ENCODE results near the gene ANXA2. TPM values are rescaled to one million over a fixed set of nuclear protein-coding genes. Genes with fewer than 3 reads are reported as not detected.

Gene ANXA2
- total RNA-seq, 1 experiment from 2014 or later, result 1,038 TPM

- DNase-seq (ENCODE audit: low spot score), result no peak
- TF ChIP-seq, protein P1, sequence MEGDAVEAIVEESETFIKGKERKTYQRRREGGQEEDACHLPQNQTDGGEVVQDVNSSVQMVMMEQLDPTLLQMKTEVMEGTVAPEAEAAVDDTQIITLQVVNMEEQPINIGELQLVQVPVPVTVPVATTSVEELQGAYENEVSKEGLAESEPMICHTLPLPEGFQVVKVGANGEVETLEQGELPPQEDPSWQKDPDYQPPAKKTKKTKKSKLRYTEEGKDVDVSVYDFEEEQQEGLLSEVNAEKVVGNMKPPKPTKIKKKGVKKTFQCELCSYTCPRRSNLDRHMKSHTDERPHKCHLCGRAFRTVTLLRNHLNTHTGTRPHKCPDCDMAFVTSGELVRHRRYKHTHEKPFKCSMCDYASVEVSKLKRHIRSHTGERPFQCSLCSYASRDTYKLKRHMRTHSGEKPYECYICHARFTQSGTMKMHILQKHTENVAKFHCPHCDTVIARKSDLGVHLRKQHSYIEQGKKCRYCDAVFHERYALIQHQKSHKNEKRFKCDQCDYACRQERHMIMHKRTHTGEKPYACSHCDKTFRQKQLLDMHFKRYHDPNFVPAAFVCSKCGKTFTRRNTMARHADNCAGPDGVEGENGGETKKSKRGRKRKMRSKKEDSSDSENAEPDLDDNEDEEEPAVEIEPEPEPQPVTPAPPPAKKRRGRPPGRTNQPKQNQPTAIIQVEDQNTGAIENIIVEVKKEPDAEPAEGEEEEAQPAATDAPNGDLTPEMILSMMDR (conservative IDR thresholded peaks at IDR 0.05; ENCODE audit: low read depth, low read length), result no peak
- TF ChIP-seq EZH2 (IDR thresholded peaks at IDR 0.05; ENCODE audit: borderline replicate concordance, low read depth, low read length, poor library complexity, severe bottlenecking), result no peak
- Histone ChIP-seq H3K27me3 (replicated peaks; ENCODE audit: insufficient read depth, low read depth, low read length, poor library complexity) (no peaks in the 10 kb centered on the region), H3K4me3 (ENCODE audit: low read depth, low read length, poor library complexity, severe bottlenecking) (no peak overlapping the region), H3K27ac (ENCODE audit: low read depth, low read length, poor library complexity, severe bottlenecking) (no peak overlapping the region), H3K36me3 (ENCODE audit: insufficient read depth, low read length, poor library complexity, severe bottlenecking) (no peaks in the 10 kb centered on the region), H3K9me3 (ENCODE audit: low read depth, low read length, poor library complexity, severe bottlenecking) (no peaks in the 10 kb centered on the region), H3K4me1 (ENCODE audit: insufficient read depth, low read length, poor library complexity, severe bottlenecking) (no peaks in the 10 kb centered on the region)
- ChIA-PET CTCF (no interaction called here), POLR2A (ENCODE audit: low non-redundant PET) (interaction anchor here (0.7 kb wide), 1 partner anchor 749 kb away, joined by 3 read pairs; no protein-coding TSS in a partner anchor)
- intact Hi-C loops (cut with micrococcal nuclease; ENCODE audit: unreplicated experiment), result no loop called here
- no TSS peak for BruUV-seq (replicated peaks)
Measured at GRCh38 chr15:60318216-60318867, 79.4 kb downstream of the ANXA2 start.

GRCh38 chr15:60316961-60317360 is 80.8 kb downstream of the ANXA2 start:
- intact Hi-C loops (cut with micrococcal nuclease; ENCODE audit: unreplicated experiment), result no loop called here
- ChIA-PET CTCF (no interaction called here), POLR2A (ENCODE audit: low non-redundant PET) (interaction anchor here (0.7 kb wide), 1 partner anchor 335 kb away, joined by 6 read pairs; no protein-coding TSS in a partner anchor)
- no peaks in the 10 kb centered on the region for H3K9me3 ChIP-seq (ENCODE audit: low read depth, low read length, poor library complexity, severe bottlenecking)
- TF ChIP-seq, protein P1 (conservative IDR thresholded peaks at IDR 0.05; ENCODE audit: low read depth, low read length), result no peak
- no peak for TF ChIP-seq EZH2 (IDR thresholded peaks at IDR 0.05; ENCODE audit: borderline replicate concordance, low read depth, low read length, poor library complexity, severe bottlenecking)
- H3K4me3 ChIP-seq (ENCODE audit: low read depth, low read length, poor library complexity, severe bottlenecking), result no peak overlapping the region
- no TSS peak for BruUV-seq (replicated peaks)
- H3K27ac ChIP-seq (ENCODE audit: low read depth, low read length, poor library complexity, severe bottlenecking), result no peak overlapping the region
- H3K4me1 ChIP-seq (ENCODE audit: insufficient read depth, low read length, poor library complexity, severe bottlenecking), result no peaks in the 10 kb centered on the region
- no peaks in the 10 kb centered on the region for H3K36me3 ChIP-seq (ENCODE audit: insufficient read depth, low read length, poor library complexity, severe bottlenecking)
- no peak for DNase-seq (ENCODE audit: low spot score)
- no peaks in the 10 kb centered on the region for H3K27me3 ChIP-seq (replicated peaks; ENCODE audit: insufficient read depth, low read depth, low read length, poor library complexity)

- ChIA-PET POLR2A (ENCODE audit: low non-redundant PET) (no interaction called here), CTCF (no interaction called here)
- no TSS peak for BruUV-seq (replicated peaks)
- Histone ChIP-seq H3K27ac (ENCODE audit: low read depth, low read length, poor library complexity, severe bottlenecking) (no peak overlapping the region), H3K36me3 (ENCODE audit: insufficient read depth, low read length, poor library complexity, severe bottlenecking) (no peaks in the 10 kb centered on the region), H3K9me3 (ENCODE audit: low read depth, low read length, poor library complexity, severe bottlenecking) (no peaks in the 10 kb centered on the region), H3K4me1 (ENCODE audit: insufficient read depth, low read length, poor library complexity, severe bottlenecking) (no peaks in the 10 kb centered on the region), H3K4me3 (ENCODE audit: low read depth, low read length, poor library complexity, severe bottlenecking) (no peak overlapping the region), H3K27me3 (replicated peaks; ENCODE audit: insufficient read depth, low read depth, low read length, poor library complexity) (no peaks in the 10 kb centered on the region)
- intact Hi-C loops (cut with micrococcal nuclease; ENCODE audit: unreplicated experiment), result no loop called here
- TF ChIP-seq EZH2 (IDR thresholded peaks at IDR 0.05; ENCODE audit: borderline replicate concordance, low read depth, low read length, poor library complexity, severe bottlenecking), result no peak
- TF ChIP-seq, protein P1 (conservative IDR thresholded peaks at IDR 0.05; ENCODE audit: low read depth, low read length), result no peak
- DNase-seq (ENCODE audit: low spot score), result no peak
Measured at GRCh38 chr15:60315878-60316277, 81.9 kb downstream of the ANXA2 start.

Data from A673 (cell line).